GM21529 (cell line): ENCODE measurements around the gene CARS2.
"Not testable (repeated sequence)": the region's sequence is repeated elsewhere in the genome, so short reads cannot be mapped to it uniquely, and the experiment has no call there.

Source experiments
- ATAC-seq: cut with Tn5 transposase; IDR thresholded peaks from one replicate; pipeline ENCODE4 v1.9.1; 2021; ENCODE audit not compliant: unreplicated experiment

Gene CARS2

DNA sequence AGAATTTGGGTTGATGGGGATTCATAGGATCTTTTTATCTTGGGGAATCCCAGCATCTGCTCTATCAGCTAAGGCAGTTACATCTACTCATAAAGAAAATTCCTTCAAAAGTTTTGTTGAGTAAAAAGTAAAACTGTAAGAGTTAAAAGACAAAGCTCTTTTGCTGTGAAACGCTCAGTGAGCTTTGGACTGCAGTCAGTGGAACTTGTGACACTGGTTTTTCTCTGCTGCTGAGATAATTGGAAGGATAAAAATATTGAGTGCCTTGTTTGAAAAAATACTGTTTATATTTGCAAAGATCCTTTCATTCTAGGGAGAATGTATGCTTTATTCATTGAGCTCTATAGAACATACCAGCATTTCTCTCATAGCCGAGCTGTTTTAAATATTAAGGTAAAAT lies 85.3 kb downstream of the CARS2 start:
- ATAC-seq, result no peak

- ATAC-seq, result no peak
These were observed 87.1 kb downstream of the CARS2 start for GRCh38 chr13:110618780-110619179.

- ATAC-seq, result no peak
These were observed 87.7 kb downstream of the CARS2 start for GRCh38 chr13:110618167-110618566.

GRCh38 chr13:110617321-110618072 lies 88.4 kb downstream of the CARS2 start:
- no peak for ATAC-seq

GRCh38 chr13:110616103-110617101 lies 89.5 kb downstream of the CARS2 start:
- peak; percentile 54 for ATAC-seq

DNA sequence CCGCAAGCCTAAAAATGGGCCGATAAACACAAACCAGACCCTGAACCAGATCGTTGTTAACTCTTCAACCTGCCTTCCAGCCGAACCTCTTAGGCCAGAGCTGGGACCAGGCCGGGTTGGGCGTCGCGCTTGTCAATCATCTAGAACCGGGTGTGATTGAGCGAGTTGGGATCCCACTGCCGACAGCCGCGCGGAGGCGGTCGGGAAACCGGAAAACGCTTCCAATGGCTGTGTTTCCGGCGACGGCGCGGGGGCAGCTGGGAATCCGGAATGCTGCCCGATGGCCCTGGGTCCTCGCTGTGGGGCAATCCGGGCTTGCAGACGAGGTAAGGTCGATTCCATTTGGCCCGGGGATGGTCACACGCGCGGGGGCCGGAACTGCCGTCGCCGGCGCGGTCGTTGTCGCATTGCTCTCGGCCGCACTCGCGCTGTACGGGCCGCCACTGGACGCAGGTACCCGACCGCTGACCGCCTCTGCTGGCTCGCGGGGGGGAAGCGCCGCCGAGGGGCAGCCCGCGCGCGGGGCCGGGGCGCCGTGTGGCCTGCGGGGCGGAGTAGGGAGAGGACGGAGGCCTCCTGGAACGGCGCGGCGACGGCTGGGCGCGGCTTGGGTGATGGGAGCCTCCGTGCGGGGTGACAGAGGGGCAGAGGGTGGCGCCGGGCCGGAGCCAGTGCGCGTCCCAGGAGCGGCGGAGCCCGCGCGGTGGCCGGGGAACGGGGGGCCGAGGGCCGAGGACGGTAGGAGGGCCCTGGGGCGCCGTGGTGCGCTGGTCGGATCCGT lies 90.4 kb downstream of the CARS2 start, which contains the start of gene NAXD:
Gene NAXD, plus strand, starts transcription at position 224 of the 781 bp plus-strand sequence. Its CDS starts 57 bp downstream, at position 281.
- peak; percentile 65 for ATAC-seq

- no peak for ATAC-seq
These were observed 91.0 kb downstream of the CARS2 start for GRCh38 chr13:110615005-110615321.

DNA sequence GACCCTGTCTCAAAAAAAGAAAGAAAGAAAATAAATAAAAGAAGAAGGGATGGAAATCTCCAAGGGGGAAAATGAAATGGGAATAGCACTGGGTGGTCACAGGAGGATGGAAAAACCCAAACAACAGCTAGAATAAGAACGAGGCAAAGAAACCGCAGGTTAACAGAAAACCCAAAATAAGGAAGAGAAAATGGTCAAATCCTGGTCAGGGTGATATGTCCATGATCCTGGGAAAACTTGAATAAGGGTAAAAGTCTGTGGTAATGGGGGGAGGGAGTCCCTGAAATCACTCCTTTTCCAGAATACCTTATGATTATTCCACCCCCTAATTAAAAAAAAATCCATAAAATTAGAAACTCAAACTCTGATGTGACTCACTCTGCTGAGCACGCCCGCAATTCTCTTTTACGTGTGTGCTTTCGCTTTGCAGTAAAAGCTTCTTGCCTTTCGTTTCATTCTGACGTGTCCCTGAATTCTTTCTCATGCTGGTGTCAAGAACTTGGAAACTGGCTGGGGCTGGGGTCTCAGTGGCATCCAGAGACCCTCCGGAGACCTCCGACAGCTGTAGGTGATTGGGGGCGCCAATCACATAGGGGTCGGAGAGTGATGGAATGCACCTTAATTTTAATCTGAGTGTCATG lies 94.8 kb downstream of the CARS2 start:
- peak; percentile 50 for ATAC-seq

DNA sequence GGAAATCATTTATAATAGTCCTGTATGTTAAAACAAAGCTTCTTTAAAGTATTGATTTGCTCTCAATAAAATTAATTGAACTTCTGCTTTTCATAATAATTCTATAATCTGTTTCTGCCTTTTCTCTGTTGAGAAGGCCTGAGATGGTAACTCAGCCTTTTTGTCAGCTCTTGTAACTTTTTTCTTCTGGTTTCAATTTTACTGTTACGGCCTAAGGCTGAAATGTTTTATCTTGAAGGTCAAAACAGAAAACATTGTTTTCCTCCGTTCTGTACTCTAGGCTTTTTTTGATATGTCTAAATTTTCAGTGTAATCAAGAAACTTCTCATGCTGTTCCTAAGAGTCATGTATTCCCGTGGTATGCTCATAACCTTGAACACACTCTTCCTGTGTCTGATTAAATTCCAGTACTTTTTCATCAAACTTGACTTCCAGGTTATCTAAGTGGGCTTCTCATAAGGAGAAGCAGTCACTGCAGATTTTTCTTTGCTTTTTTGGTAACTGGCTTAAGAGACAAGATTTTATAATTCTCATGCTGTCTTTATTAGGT lies 98.2 kb downstream of the CARS2 start:
- ATAC-seq, result no peak

DNA sequence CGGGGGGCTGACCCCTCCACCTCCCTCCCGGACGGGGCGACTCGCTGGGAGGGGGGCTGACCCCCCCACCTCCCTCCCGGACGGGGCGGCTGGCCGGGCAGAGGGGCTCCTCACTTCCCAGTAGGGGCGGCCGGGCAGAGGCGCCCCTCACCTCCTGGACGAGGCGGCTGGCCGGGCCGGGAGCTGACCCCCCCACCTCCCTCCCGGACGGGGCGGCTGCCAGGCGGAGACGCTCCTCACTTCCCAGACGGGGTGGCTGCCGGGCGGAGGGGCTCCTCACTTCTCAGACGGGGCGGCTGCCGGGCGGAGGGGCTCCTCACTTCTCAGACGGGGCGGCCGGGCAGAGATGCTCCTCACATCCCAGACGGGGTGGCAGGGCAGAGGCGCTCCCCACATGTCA lies 99.6 kb downstream of the CARS2 start:
- not testable (repeated sequence) for ATAC-seq

DNA sequence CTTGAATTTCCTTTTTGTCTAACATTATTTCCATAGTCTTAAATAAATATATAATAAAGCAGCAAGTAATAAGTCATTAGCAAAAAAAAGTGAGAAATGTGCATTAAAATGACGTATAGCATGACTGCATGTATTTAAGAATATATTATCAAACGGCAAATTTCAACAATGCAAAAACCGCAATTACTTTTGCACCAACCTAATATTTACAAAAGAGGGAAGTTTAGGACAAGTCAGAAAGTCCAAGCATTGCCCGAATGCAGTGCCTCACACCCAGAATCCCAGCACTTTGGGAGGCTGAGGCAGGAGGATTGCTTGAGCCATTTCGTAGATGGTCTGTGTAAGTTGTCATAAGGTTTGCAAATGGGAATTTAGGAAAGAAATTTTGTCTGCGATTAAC lies 100.8 kb downstream of the CARS2 start:
- ATAC-seq, result no peak

DNA sequence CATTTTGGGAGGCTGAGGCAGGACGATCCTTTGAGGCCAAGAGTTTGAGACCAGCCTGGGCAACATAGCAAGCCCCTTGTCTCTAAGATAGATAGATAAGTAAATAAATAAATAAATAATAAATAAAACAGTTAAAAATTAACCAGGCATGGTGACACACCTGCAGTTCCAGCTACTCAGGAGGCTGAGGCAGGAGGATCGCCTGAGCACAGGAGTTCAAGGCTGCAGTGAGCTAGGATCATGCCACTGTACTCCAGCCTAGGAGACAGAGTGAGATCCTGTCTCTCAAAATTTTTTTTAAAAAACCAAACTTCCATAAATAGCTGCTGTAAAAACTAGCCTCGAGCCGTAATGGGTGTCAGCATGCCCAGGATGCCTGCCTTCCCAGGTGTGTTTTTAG lies 104.9 kb downstream of the CARS2 start:
- ATAC-seq, result no peak

DNA sequence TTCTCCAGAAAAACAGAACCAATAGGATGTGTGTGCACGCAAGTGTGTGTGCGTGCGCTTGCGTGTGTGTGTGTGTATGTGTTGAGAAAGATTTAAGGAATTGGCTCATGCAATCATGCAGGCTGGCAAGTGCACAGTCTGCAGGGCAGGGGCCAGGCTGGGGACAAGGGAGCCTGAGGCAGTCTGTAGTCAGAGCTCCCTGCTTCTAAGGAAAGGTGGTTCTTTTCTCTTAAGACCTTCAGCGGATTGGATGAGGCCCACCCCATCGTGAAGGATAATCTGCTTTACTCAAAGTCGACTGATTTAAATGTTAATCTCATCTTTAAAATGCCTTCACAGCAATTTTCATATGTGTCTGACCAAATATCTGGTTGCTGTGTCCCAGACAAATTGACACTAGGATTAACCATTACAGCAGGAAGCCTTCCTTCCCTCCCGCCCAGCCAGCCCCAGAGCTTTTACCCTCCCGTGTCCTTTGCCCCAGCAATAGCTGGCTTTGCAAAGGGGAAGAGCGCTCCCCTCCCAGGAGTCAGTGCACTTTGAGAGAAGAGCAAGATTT lies 105.6 kb downstream of the CARS2 start:
- ATAC-seq, result no peak

DNA sequence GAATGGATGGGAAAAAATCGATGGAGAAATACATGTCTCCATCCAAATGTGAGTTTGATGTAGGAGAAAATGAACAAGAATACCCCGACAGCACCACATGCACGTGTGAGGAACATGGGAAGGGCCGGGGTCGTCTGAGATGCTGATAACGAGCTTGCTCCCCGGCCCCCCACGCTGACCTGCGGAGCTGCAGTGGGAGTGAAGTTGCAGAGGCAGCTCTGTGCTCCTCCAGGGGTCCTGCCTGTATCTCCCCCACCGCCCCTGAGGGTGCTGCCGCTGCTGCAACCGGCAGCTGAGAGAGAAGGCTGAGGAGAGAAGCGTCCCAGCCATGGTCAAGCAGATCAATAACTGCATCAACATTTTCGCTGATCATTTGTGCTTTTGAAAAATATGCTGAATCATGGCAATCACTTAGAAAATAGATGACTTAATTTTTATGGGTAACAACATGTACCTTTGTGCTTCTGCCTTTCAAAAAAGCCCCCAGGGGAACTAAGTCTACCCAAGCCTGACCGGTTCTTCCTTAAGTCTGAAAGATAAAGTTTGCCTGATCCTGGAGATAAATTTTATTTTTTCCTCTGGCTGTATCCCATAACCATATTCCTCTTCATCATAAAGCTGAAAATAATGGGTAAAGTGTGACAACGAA lies 108.8 kb downstream of the CARS2 start:
- ATAC-seq, result no peak

GRCh38 chr13:110593430-110594130 lies 112.3 kb downstream of the CARS2 start:
- ATAC-seq, result peak; percentile 95

- ATAC-seq, result no peak
These were observed 113.3 kb downstream of the CARS2 start for GRCh38 chr13:110592665-110593064.
